Nephron progenitor cell (in vitro differentiated cells): ENCODE data around the gene CDO1.

ENCODE experiments used
- DNase-seq: peaks from one replicate; pipeline ENCODE4 v3.0.0; 2021
- H3K27ac Mint-ChIP-seq: 2 replicates; pipeline ENCODE4 v1.8.0; 2021; ENCODE audit warnings: mild to moderate bottlenecking, moderate library complexity, mixed read lengths
- H3K27me3 Mint-ChIP-seq: 2 replicates; pipeline ENCODE4 v1.8.0; 2021; ENCODE audit warnings: mild to moderate bottlenecking, low read depth, mixed read lengths; ENCODE audit not compliant: poor library complexity
- H3K36me3 Mint-ChIP-seq: 2 replicates; pipeline ENCODE4 v1.8.0; 2021; ENCODE audit warnings: low read depth, mixed read lengths
- H3K4me1 Mint-ChIP-seq: 2 replicates; pipeline ENCODE4 v1.8.0; 2021; ENCODE audit warnings: mixed read lengths
- H3K4me3 Mint-ChIP-seq: 2 replicates; pipeline ENCODE4 v1.8.0; 2021; ENCODE audit warnings: mild to moderate bottlenecking, moderate library complexity, mixed read lengths
- H3K9me3 Mint-ChIP-seq: 2 replicates; pipeline ENCODE4 v1.8.0; 2021; ENCODE audit warnings: mild to moderate bottlenecking, moderate library complexity, mixed read lengths
- TF ChIP-seq, protein P1 (sequence below): fragments of 200-600 bp; sonication (generic); IDR thresholded peaks from 2 replicates; pipeline ENCODE4 v1.5.0; 2021; ENCODE audit warnings: antibody characterized with exemption

The CDO1 gene

DNA sequence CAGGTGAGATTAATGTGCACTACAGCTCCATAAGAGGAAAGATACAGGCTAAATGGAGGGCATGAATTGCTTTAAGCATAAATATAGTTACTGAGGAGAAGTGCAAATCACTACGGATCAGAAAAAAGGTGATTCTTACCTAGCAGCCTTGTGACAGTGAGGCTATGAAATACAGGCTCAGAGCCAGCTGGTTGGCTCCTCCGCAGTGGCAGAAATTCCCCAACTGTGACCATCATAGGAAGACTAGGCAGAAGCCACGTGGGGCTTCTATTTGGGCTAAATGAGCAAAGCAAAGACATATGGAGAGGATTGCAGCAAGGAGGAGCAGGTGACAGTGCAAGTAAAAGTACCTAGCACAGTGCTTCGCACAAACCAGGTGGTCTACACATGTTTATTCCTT, 40.5 kb downstream of the CDO1 start:
- Mint-ChIP-seq H3K4me3 (no peak overlapping the region), H3K4me1 (peaks cover 6% of the 10 kb centered on the region), H3K9me3 (no peaks in the 10 kb centered on the region), H3K27ac (no peak overlapping the region), H3K27me3 (peaks cover 3% of the 10 kb centered on the region), H3K36me3 (no peaks in the 10 kb centered on the region)
- DNase-seq = no peak
- TF ChIP-seq, protein P1, sequence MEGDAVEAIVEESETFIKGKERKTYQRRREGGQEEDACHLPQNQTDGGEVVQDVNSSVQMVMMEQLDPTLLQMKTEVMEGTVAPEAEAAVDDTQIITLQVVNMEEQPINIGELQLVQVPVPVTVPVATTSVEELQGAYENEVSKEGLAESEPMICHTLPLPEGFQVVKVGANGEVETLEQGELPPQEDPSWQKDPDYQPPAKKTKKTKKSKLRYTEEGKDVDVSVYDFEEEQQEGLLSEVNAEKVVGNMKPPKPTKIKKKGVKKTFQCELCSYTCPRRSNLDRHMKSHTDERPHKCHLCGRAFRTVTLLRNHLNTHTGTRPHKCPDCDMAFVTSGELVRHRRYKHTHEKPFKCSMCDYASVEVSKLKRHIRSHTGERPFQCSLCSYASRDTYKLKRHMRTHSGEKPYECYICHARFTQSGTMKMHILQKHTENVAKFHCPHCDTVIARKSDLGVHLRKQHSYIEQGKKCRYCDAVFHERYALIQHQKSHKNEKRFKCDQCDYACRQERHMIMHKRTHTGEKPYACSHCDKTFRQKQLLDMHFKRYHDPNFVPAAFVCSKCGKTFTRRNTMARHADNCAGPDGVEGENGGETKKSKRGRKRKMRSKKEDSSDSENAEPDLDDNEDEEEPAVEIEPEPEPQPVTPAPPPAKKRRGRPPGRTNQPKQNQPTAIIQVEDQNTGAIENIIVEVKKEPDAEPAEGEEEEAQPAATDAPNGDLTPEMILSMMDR = no peak

DNA sequence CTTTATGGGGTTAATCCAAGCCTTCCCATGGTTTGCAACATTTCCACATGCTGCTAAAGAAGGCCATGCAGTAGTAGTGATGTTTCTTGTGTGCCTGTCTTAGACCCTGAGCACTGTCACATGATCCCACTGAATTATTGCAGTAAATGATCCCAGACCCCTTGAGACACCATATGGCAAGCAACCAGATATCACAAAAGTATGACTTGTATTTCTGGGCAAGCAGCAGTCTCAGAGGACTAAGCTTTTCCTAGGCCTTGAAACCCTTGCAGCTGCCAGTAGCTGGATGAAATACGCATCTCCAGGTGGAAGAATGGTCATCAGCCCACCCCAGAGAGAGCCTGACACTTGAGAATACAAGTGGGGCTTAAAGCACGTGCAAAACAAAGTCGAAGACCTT, 41.8 kb downstream of the CDO1 start:
- no peak for DNase-seq
- TF ChIP-seq, protein P1 = no peak
- Mint-ChIP-seq H3K27ac (no peak overlapping the region), H3K4me3 (no peak overlapping the region), H3K36me3 (no peaks in the 10 kb centered on the region), H3K27me3 (peaks cover 3% of the 10 kb centered on the region), H3K9me3 (no peaks in the 10 kb centered on the region), H3K4me1 (peaks cover 6% of the 10 kb centered on the region)

DNA sequence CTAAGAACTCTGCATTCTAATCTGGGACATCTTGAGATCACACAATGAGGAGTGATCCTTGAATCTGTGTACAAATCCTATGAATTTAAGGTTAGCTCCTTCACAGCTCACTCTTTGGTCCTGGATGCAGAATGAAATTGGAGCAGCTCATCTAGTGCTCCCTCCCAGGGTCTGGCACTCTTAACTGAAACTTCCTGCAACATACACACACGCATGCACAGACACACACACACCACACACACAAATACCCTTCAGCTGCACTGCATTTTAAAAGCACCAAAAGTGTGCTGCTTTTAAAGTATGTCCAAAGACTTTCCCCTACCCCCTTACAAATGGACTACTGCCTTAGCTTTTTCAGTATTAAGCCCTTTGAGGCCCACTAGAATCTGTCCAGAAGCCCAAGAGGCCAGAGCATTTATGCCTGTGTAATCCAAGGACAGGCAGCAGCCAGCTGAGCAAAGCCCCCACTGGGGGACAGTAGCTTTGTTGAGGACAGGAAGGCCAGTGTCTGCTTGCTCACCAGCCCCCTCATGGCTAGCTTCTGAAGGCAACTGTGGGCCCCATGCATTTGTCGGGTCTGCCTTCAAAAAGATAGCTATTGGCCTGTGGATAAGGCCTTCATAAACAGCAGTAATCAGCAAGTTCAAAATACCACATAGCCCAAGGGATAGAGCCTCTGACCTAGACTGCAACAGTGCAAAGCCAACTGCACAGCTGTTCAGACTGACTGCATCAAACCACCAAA, 43.6 kb downstream of the CDO1 start:
- Mint-ChIP-seq H3K36me3 (no peaks in the 10 kb centered on the region), H3K27ac (no peak overlapping the region), H3K9me3 (no peaks in the 10 kb centered on the region), H3K4me1 (peaks cover 6% of the 10 kb centered on the region), H3K27me3 (peaks cover 3% of the 10 kb centered on the region), H3K4me3 (no peak overlapping the region)
- no peak for DNase-seq
- TF ChIP-seq, protein P1 = no peak

DNA sequence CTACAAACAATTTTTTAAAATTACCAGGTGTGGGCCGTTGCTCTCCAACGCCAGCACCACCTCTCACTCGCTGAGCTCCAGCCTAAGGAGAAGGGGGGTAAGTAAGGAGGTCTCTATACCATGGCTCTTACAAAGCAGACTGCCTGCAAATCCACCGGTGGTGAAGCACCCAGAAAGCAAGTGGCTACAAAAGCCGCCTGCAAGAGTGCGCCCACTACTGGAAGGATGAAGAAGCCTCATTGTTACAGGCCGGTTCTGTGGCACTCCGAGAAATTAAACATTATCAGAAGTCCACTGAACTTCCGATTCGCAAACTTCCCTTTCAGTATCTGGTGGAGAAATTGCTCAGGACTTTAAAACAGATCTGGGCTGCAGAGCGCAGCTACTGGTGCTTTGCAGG, 46.0 kb downstream of the CDO1 start:
- no peak overlapping the region for H3K4me3 Mint-ChIP-seq
- no peak for DNase-seq
- H3K9me3 Mint-ChIP-seq = no peaks in the 10 kb centered on the region
- no peak overlapping the region for H3K27ac Mint-ChIP-seq
- peaks cover 3% of the 10 kb centered on the region for H3K27me3 Mint-ChIP-seq
- peaks cover 11% of the 10 kb centered on the region for H3K4me1 Mint-ChIP-seq
- H3K36me3 Mint-ChIP-seq = no peaks in the 10 kb centered on the region
- TF ChIP-seq, protein P1 = peak; percentile 39

DNA sequence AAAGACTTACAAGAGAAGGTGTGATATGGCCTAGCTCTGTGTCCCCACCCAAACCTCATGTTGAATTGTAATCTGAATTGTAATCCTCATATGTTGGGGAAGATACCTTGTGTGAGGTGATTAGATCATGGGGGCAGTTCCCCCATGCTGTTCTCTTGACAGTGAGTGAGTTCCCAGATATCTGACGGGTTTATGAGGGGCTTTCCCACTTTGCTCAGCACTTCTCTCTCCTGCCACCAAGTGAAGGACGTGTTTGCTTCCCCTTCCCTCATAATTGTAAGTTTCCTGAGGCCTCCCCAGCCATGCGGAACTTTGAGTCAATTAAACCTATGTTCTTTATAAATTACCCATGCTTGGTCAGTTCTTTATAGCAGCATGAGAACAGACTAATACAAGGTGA, 49.0 kb downstream of the CDO1 start:
- Mint-ChIP-seq H3K27me3 (no peaks in the 10 kb centered on the region), H3K27ac (no peak overlapping the region), H3K36me3 (no peaks in the 10 kb centered on the region), H3K4me3 (no peak overlapping the region), H3K4me1 (peaks cover 5% of the 10 kb centered on the region), H3K9me3 (peaks cover 16% of the 10 kb centered on the region)
- no peak for DNase-seq
- TF ChIP-seq, protein P1 = no peak

DNA sequence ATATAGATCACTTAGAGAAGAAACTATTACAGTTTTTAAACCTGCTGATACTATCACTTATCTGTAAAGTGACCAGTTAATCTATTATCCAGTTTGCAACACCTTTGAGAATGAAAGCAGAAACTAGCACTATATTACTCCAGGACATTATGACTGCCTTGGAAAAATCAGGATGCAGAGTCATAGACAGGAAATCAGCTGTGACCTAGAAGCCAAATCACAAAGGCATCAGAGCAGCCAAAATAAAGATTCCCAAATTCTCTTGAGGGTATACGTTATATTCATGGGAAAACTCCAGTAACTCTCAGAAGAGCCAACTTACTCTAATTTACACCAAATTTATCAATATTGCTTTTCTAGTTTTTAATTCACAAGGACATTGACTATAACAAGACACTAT, 49.9 kb downstream of the CDO1 start:
- no peak for DNase-seq
- Mint-ChIP-seq H3K4me3 (no peak overlapping the region), H3K36me3 (no peaks in the 10 kb centered on the region), H3K27me3 (no peaks in the 10 kb centered on the region), H3K27ac (no peak overlapping the region), H3K4me1 (peaks cover 5% of the 10 kb centered on the region), H3K9me3 (peaks cover 22% of the 10 kb centered on the region)
- TF ChIP-seq, protein P1 = no peak
